DOHH2 (cell line): ENCODE results near the gene CXCL5.

Experiments
- H3F3A ChIP-seq: fragments of 200-600 bp; sonication (generic), shearing (Covaris generic); 2 replicates; pipeline ENCODE4 v1.6.0; 2016; ENCODE audit warnings: antibody characterized with exemption, mild to moderate bottlenecking; ENCODE audit not compliant: control insufficient read depth, insufficient read depth
- H3K27ac ChIP-seq: fragments of 200-600 bp; sonication (generic); 2 replicates; pipeline ENCODE4 v1.5.1; 2014; ENCODE audit warnings: low read depth, mild to moderate bottlenecking, low read length, moderate library complexity
- H3K27me3 ChIP-seq: fragments of 200-600 bp; sonication (generic); 2 replicates; pipeline ENCODE4 v1.6.1; 2014; ENCODE audit warnings: mild to moderate bottlenecking, low read length, mixed read lengths; ENCODE audit not compliant: control insufficient read depth
- H3K36me3 ChIP-seq: fragments of 200-600 bp; sonication (generic); 2 replicates; pipeline ENCODE4 v1.6.1; 2014; ENCODE audit warnings: mild to moderate bottlenecking, low read length, moderate library complexity, mixed read lengths; ENCODE audit not compliant: control insufficient read depth
- H3K4me1 ChIP-seq: fragments of 200-600 bp; sonication (generic); 2 replicates; pipeline ENCODE4 v1.6.1; 2014; ENCODE audit warnings: mild to moderate bottlenecking, low read length, mixed read lengths; ENCODE audit not compliant: control insufficient read depth
- H3K4me2 ChIP-seq: fragments of 200-600 bp; sonication (generic); 2 replicates; pipeline ENCODE4 v1.6.0; 2014; ENCODE audit warnings: mild to moderate bottlenecking, low read length, moderate library complexity
- H3K4me3 ChIP-seq: fragments of 200-600 bp; sonication (generic); 2 replicates; pipeline ENCODE4 v1.5.1; 2014; ENCODE audit warnings: mild to moderate bottlenecking, low read length, mixed read lengths
- H3K79me2 ChIP-seq: fragments of 200-600 bp; sonication (generic); 2 replicates; pipeline ENCODE4 v1.6.1; 2014; ENCODE audit warnings: mild to moderate bottlenecking, low read length, mixed read lengths; ENCODE audit not compliant: control insufficient read depth
- H3K9me2 ChIP-seq: fragments of 200-600 bp; sonication (generic); replicated peaks from 2 replicates; pipeline ENCODE4 v1.6.1; 2014; ENCODE audit warnings: mild to moderate bottlenecking, low read length, mixed read lengths; ENCODE audit not compliant: control insufficient read depth
- H3K9me3 ChIP-seq: fragments of 200-600 bp; sonication (generic); 2 replicates; pipeline ENCODE4 v1.6.1; 2014; ENCODE audit warnings: antibody characterized with exemption, low read length, mixed read lengths; ENCODE audit not compliant: control insufficient read depth, insufficient read depth
- H4K20me1 ChIP-seq: fragments of 200-600 bp; sonication (generic); 2 replicates; pipeline ENCODE4 v1.6.0; 2014; ENCODE audit warnings: low read depth, mild to moderate bottlenecking, antibody characterized with exemption, low read length, moderate library complexity; ENCODE audit not compliant: control insufficient read depth, insufficient read depth
- EZH2phosphoT487 ChIP-seq: fragments of 200-600 bp; sonication (generic); IDR thresholded peaks from 2 replicates; pipeline ENCODE4 v1.6.1; 2017; ENCODE audit warnings: borderline replicate concordance, mild to moderate bottlenecking, antibody characterized with exemption, low read length, moderate library complexity, mixed read lengths
- TF ChIP-seq, protein P1 (sequence below): fragments of 200-600 bp; sonication (generic); IDR thresholded peaks from one replicate; pipeline ENCODE4 v1.5.1; 2014; ENCODE audit warnings: antibody characterized with exemption, mild to moderate bottlenecking, low read depth, low read length; ENCODE audit not compliant: poor library complexity, severe bottlenecking

CXCL5 gene

GRCh38 chr4:74004668-74005067 is 6.2 kb upstream of the CXCL5 start:
- TF ChIP-seq, protein P1, sequence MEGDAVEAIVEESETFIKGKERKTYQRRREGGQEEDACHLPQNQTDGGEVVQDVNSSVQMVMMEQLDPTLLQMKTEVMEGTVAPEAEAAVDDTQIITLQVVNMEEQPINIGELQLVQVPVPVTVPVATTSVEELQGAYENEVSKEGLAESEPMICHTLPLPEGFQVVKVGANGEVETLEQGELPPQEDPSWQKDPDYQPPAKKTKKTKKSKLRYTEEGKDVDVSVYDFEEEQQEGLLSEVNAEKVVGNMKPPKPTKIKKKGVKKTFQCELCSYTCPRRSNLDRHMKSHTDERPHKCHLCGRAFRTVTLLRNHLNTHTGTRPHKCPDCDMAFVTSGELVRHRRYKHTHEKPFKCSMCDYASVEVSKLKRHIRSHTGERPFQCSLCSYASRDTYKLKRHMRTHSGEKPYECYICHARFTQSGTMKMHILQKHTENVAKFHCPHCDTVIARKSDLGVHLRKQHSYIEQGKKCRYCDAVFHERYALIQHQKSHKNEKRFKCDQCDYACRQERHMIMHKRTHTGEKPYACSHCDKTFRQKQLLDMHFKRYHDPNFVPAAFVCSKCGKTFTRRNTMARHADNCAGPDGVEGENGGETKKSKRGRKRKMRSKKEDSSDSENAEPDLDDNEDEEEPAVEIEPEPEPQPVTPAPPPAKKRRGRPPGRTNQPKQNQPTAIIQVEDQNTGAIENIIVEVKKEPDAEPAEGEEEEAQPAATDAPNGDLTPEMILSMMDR = no peak
- no peak for TF ChIP-seq EZH2phosphoT487
- Histone ChIP-seq H3K9me2 (no peaks in the 10 kb centered on the region), H3K4me2 (no peak overlapping the region), H3K79me2 (no peaks in the 10 kb centered on the region), H3K36me3 (no peaks in the 10 kb centered on the region), H4K20me1 (no peaks in the 10 kb centered on the region), H3K27ac (no peak overlapping the region), H3F3A (no peaks in the 10 kb centered on the region), H3K27me3 (no peaks in the 10 kb centered on the region), H3K4me3 (no peak overlapping the region), H3K4me1 (no peaks in the 10 kb centered on the region), H3K9me3 (no peaks in the 10 kb centered on the region)

- H3F3A ChIP-seq = no peaks in the 10 kb centered on the region
- no peaks in the 10 kb centered on the region for H3K27me3 ChIP-seq
- H3K79me2 ChIP-seq = no peaks in the 10 kb centered on the region
- TF ChIP-seq, protein P1 = no peak
- TF ChIP-seq EZH2phosphoT487 = no peak
- no peak overlapping the region for H3K27ac ChIP-seq
- no peaks in the 10 kb centered on the region for H3K36me3 ChIP-seq
- no peak overlapping the region for H3K4me3 ChIP-seq
- no peaks in the 10 kb centered on the region for H4K20me1 ChIP-seq
- H3K9me2 ChIP-seq = no peaks in the 10 kb centered on the region
- H3K4me1 ChIP-seq = no peaks in the 10 kb centered on the region
- no peaks in the 10 kb centered on the region for H3K9me3 ChIP-seq
- H3K4me2 ChIP-seq = no peak overlapping the region
Observed at GRCh38 chr4:74000301-74000700, 1.8 kb upstream of the CXCL5 start.

DNA sequence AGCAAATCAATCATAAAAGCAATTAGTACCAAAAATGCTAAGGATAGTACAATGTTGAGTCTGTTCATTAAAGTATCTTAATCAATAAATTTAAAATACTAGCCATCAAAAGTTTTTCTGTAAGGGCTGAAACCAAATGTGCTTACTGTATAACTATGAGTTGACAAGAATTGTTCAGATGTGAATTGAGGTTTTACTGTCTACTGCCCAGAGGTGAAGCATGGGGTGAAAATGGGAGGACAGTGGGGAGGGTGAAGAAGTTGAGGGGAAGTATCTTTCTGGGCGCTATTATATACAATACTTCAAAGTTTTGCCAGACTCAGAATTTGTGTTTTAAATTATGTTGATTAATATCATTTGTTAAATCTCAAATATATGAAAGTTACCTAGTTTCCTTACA is 6.4 kb downstream of the CXCL5 start:
- H3K4me2 ChIP-seq = no peak overlapping the region
- H3K36me3 ChIP-seq = no peaks in the 10 kb centered on the region
- no peaks in the 10 kb centered on the region for H3K9me2 ChIP-seq
- no peaks in the 10 kb centered on the region for H3K9me3 ChIP-seq
- H3K79me2 ChIP-seq = no peaks in the 10 kb centered on the region
- no peaks in the 10 kb centered on the region; the same call in 1 of the 2 replicates for H3K27me3 ChIP-seq
- H4K20me1 ChIP-seq = no peaks in the 10 kb centered on the region
- H3F3A ChIP-seq = no peaks in the 10 kb centered on the region
- no peak overlapping the region for H3K27ac ChIP-seq
- no peak overlapping the region for H3K4me3 ChIP-seq
- TF ChIP-seq EZH2phosphoT487 = no peak
- TF ChIP-seq, protein P1 = no peak
- no peaks in the 10 kb centered on the region for H3K4me1 ChIP-seq

- Histone ChIP-seq H3K36me3 (no peaks in the 10 kb centered on the region), H3K27me3 (no peaks in the 10 kb centered on the region; the same call in 1 of the 2 replicates), H4K20me1 (no peaks in the 10 kb centered on the region), H3K4me2 (no peak overlapping the region), H3K4me1 (no peaks in the 10 kb centered on the region), H3K79me2 (no peaks in the 10 kb centered on the region), H3K9me2 (no peaks in the 10 kb centered on the region), H3F3A (no peaks in the 10 kb centered on the region), H3K9me3 (no peaks in the 10 kb centered on the region), H3K4me3 (no peak overlapping the region), H3K27ac (no peak overlapping the region)
- no peak for TF ChIP-seq EZH2phosphoT487
Observed at GRCh38 chr4:73991742-73992000, 6.8 kb downstream of the CXCL5 start.
